Lower leg skin (tissue), 3 donors: Measurements from ENCODE around the gene ACAA1.

ENCODE experiments used
- CTCF ChIP-seq, 3 donors: fragments of 450-650 bp; IDR thresholded peaks; one replicate each; pipeline ENCODE4 v1.5.1; 2016; ENCODE audit warnings: antibody characterized with exemption in 3 of 3, mild to moderate bottlenecking in 3 of 3, moderate library complexity in 2 of 3
- POLR2A ChIP-seq, 2 donors: fragments of 450-650 bp; IDR thresholded peaks; one replicate each; pipeline ENCODE4 v1.6.1; 2016 to 2017; ENCODE audit warnings: antibody characterized with exemption in 2 of 2, mild to moderate bottlenecking in 1 of 2, moderate library complexity in 1 of 2

- TF ChIP-seq CTCF (IDR thresholded peaks at IDR 0.05) (no peak), POLR2A (IDR thresholded peaks at IDR 0.05) (no peak)
Observed at GRCh38 chr3:38101811-38102443, 35.0 kb downstream of the ACAA1 start.
